Embryonic facial prominence (tissue), 1 donor: ENCODE results near the gene COL4A2.

Experiments
- DNase-seq: peaks from one replicate; pipeline ENCODE4 v3.0.0-alpha.2; 2016; ENCODE audit errors: extremely low spot score

Gene COL4A2

DNA sequence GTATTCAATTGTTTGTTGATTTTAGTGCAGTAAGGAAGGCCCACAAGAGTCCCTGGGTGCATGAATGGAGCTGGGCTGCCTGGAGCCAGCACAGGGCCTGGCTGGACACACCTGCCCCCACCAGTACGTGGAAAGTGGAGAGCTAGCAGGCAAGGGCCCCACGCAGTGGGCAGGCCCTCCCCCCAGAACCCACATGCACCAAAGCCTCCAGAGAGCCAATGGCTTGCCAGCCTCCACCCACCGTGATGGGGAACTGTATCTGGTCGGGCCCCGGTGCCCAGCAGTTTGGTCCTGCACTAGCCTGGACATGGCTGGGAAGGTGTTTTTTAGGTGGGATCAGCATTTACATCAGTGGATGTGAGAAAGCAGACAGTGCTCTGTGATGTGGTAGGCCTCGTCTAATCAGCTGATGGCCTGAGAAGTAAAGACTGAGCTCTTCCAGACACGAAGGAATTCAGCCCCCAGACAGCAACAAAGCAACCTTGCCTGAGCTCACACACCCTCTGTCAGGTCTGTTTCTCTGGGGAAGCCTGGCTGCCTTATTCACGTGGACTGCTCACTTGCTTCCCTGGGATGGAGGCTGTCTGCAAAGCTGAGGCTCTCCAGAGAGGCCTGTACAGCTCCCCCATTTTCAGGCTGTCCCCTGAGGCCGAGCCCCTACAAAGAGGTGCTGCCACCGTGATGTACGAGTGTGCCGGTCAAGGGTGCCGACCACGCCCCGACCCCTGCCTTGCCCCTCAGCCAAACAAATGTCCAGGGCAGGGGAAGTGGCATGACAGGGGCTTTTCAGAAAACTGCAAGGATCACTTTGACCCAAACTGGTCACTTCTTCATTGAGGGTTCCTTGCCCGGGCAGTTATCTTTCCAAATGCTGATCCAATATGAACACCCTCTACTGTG lies 226.9 kb downstream of the COL4A2 start:
- DNase-seq, result no peak

DNA sequence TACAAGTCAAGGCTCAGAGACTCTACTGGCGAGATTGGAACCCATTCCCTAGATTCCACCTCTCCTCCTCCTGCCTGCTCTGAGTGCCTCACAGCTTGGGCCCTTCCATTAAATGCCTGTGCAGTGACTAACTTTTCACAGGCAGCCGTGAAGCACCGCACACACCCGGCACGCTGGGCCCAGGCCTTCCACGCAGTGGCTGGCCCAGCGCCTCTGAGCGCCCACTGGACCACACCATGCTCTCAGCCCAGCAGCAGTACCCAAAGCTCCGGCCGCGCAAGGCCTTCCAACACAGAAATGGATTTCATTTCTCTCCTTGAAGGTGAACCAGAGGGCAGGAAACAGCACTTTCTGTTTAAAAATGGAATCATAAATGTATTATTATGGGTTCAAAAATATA lies 228.4 kb downstream of the COL4A2 start:
- no peak for DNase-seq

DNA sequence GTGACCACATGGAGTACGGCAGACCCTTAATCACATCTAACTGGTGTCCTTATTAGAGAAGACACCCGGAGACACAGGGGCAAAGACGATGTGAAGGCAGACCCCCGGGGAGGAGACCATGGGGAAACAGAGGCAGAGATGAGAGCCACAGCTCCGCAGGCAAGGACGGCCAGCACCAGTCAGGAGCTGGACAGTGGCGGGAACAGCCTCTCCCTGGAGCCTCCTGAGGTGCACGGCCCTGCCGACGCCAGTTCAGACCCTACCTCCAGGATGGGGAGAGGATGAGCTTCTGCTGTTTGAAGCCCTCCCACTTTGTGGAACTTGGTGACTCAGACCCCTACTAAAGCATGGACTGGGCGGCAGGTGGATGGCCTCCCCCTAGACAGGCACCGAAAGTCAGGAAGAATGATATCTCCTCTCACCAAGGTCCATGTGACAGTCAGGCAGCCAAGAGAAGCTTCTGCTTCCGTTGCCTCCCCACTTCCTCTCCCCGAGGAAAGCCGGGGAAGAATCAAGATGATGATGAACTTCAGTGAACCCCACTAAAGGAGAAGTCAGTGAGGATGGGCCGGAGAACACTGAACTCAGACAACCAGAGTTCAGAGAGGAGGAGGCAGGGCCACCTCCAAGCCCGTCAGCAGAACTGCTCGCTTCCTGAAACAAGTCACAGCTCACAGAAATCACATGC lies 229.1 kb downstream of the COL4A2 start:
- DNase-seq, result no peak

DNA sequence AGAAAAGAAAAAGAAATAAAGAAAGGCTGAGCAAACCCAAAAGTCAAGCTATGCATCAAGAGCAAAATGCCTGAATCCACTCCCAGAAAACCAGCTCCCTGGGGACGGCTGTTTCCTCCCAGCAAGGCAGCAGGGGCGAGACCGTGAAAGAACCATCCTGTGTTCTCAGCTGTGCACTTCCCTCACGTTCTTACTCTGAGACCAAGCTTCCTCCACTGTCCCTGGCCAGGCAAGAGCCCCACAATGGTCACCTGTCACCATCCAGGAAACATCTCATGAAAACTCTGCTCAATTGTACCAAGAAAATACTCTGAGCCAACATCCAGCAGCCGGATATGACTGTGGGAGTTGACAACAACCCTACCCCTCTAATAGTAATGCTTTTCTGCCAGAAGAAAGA lies 231.5 kb downstream of the COL4A2 start:
- no peak for DNase-seq

DNA sequence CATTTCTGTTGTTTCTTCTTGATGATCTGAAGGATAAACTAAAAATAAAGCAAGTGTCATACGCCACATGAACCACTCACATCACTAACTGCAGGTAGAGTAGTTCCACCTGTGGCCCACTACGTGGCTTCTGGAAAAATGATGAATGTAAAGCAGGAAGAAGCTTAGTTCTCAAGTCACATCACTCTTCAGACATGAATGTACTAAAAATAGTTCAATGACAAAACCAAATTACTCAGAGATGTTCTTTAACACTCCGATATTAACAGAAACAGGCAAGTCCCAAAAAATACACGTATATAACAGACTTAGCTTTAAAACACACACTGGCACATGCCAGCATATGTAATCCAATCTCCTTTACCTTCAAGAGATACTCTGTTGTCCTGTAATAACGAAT lies 232.8 kb downstream of the COL4A2 start:
- no peak for DNase-seq

DNA sequence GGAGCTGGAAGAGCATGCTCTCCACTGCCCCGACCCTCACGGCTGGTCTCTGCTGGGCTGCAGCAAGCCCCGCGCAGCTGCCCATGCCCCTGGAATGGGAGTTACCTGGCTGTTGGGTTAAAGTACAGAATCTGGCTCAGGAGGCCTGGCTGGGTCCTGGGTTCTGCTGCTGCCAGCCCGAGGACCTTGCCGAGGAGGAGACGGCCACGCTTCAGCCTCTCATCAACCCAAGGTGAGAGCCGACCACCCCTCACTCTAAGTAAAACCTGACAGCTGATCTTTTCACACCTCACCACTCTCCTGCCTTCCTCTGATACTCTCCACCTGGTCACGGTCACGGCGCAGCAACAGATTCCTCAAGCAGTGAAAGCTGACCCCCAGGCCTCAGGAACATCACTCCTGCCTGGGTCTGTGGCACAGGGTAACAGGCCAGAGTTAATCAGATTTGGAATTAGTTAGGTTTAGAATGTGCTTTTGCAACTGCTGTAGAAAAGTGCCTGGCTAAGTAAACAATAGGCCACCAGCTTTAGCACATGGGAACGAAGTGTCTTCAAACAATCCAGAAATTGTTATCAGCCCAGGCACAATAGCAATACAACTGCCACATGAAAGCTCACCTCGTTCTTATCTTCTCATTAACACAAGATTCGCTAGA lies 233.9 kb downstream of the COL4A2 start:
- no peak for DNase-seq

DNA sequence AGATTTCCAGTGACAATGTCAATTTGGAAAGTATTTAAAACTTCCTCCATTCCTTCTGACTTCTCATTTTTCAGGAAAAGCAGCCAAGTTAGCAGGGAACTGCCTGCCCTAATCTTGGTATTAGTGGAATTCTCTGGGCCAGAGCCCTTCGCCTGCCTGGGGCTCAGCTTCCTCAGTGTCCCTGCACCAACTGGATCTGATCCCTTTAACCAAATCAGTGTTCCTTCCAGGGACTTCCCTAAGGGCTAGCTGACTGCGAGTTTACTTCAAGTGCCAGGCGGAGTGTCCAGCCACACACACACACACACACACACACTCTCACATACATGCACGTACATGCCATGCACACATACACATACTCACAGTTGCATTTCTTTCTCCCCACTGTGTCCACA lies 234.4 kb downstream of the COL4A2 start:
- no peak for DNase-seq

DNA sequence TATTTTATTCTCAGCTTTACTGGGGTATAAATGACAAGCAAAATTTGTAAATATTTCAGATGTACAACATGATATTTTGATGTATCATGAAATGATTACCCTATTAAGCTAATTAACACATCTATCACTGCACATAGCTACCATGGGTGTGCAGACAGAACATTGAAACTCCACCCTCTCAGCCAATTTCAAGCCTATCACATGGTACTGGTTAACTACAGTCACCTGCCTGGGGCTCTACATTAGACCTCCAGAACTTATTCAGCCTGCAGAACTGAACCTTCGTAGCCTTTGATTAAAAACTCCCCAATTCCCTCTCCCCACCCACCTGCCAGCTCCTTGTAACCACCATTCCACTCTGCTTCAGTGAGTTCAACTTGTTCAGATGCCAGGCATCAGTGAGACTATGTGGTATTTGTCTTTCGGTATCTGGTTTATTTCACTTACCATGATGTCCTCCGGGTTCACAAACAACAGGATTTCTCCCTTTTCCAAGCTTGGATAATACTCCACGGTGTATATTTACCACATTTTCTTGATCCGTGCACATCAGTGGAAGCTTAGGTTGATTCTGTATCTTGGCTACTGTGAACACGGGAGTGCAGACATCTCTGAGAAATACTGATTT lies 235.2 kb downstream of the COL4A2 start:
- no peak for DNase-seq

DNA sequence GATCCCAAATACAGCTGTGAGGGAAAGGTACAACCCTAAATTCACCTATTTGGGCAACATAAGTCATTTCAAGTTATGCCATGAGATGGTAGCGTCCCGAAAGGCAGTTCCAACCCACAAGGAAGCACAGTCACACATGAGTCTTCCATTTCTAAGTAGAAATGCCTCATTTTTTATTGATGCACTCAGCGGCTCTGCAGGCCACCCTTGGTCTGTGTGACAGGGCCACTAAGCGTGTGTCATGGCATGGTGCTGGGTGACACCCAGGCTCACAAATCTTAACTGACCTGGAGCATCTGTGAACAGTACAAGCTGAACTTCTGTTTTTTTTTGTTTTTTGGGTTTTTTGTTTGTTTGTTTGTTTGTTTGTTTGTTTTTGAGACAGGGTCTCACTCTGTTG lies 239.3 kb downstream of the COL4A2 start:
- DNase-seq, result no peak

DNA sequence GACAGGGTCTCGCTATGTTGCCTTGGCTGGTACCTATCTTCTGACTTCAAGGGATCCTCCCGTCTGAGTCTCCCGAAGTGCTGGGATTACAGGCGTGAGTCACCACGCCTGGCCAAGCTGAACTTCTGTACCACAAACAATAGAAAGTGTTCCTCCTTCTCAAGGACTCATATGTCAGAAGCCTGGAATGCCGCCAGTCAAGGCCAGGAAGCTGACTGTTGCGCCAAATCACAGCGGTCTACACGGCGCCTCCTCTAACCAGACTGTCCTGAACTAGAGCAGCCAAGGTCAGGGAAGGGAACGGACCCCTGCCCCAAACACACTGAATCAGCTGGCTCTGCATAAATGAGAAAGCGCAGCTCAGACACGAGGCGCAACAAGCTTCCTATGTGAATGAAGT lies 239.8 kb downstream of the COL4A2 start:
- DNase-seq, result no peak

DNA sequence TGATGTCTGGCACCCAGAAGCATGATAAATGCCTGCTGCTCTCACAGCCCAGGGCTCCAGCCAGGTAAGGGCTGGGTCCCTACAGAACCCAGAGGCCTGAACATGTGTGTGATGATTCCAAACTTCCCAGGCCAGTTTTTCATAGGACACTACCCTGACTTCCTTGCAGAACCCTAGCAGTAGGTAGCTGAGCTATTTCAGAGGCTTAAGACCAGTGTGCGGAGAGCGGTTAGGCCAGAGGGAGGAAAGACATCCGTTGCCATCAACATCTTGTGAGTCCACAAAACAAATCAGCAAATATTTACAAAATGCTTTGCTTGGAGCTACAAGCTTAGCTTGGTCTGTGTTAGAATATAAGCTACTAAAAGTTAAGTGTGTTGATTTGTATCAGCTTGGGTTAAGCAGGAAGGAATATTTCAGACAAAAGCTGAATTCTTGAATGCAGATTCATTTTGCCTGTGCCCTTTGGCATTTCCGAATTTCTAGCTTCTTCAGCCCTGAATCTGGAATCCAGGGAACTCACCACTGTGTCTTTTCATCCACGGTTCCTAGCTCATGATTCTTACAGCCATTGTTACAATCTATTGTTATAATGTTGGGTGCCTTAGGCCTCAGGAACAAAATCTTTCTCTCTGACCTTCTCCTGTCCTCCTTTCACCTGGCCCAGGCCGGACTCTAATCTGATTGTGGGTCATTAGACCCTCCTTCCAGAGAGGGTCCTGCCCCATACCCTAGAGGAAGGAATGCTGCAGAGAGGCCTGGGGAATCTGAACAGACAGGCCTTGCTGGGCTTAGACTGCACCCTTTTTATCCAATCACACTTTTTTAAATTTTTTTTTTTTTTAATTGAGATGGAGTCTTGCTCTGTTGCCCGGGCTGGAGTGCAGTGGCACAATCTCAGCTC lies 242.1 kb downstream of the COL4A2 start:
- no peak for DNase-seq

DNA sequence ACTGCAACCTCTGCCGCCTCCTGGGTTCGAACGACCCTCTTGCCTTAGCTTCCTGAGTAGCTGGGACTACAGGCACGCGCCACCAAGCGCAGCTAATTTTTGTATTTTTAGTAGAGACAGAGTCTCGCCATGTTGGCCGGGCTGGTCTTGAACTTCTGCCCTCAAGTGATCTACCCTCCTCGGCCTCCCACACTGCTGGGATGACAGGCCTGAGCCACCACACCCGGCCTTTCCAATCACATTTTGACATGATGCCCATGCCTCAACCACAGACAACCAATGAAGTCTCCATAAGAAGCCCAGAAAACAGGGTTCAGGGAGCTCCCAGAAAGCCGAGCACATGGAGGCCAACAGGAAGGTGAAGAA lies 242.7 kb downstream of the COL4A2 start:
- DNase-seq, result no peak

DNA sequence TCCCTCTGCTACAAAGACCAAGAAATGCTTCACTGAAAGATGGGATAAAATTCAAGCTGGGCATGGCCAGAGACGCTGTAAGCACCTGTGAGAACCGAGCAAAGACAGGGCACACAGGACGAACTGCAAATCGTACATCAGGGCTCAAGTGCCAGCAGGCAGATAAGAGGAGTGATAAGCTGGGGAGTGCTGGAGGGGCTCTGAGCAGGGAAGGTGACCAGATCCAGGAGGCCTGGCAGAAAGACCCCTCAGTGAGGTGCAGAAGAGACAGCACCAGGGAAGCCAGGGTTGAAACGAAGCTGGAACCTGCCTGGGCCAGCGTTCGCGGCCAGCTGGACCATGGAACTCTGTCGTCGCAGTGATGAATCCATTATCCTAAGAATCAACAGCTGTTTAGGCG lies 244.2 kb downstream of the COL4A2 start:
- no peak for DNase-seq

DNA sequence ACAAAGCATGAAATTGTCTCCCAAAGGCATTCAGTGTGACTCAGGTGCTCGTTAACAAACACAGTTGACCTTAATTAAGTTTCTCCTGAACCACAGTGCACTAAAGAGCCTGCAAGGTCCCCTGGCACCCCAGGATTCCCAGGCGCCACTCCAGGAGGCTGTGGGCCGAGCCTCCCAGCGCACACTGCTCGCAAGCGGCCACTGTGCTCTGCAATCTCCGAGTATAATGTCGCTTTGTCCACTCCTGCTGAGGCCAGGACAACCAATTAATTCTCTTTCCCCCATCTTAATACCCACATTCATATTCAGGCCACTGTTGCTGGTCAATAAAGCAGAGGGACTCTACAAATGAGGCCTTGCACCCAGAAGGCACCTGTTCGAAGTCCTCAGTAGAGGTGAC lies 245.7 kb downstream of the COL4A2 start:
- DNase-seq, result no peak

DNA sequence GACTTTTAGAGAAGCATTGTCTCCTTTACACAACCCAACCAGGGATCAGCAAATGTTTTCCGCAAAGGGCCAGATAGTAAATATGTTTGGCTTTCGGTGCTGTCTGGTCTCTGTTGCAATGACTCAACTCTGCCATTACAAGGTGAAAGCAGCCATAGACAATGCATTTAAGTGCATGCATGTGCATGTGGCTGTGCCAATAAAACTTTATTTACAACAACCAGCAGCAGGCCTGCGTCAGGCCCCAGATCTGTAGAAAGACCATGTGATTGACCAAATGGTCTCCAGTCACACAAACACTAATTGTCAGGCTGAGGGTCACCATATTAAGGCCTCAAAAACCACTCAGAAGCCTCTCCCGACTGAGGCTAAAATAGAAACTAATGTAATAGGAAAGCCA lies 246.3 kb downstream of the COL4A2 start:
- no peak for DNase-seq

DNA sequence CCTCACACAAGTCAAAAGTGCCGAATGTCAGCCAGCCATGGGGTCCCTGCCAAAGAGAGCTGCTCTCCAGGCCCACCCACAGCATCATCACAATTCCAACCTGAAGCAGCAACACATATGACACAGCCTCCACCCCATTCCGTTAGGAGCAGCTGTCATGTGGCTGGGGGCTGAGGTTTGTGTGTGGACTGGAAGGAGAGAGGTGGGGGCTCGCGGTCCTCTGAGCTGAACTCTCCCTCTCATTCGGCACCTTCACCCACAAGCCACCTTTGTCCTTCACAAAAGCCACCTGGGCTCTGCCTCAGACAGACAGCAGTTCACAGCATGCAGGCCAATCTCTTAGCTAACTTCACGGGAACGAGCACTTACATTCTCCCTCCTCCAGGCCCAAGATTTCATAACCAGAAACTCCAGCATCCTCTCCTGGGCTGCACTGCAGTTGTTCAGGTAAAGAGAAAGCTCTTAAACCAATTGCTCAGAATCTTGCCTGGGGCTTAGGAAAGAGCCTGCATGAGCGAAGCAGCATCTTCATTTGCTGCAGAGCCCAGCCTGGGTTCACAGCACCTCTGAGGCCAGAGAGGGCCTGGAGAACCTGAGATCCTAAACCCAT lies 247.2 kb downstream of the COL4A2 start:
- DNase-seq, result no peak

DNA sequence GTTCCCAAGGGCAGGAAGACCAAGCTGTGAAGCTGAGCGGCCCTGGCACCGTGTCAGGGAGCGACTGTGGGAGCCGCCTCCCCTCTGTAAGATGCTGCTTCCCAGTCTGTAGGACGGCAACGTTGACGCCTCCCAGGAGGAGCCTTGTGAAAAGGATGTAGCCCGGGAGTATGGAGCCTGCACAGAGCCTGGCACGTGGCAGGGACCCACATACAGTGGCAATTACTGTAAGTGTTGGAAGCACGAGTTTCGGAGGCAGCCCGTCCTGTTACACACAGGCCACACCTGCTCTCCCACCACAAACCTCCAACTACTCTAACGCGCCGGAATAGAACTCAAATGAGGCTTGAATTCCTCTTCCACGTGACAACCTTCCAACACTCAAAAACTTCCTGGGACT lies 247.9 kb downstream of the COL4A2 start:
- DNase-seq, result no peak

DNA sequence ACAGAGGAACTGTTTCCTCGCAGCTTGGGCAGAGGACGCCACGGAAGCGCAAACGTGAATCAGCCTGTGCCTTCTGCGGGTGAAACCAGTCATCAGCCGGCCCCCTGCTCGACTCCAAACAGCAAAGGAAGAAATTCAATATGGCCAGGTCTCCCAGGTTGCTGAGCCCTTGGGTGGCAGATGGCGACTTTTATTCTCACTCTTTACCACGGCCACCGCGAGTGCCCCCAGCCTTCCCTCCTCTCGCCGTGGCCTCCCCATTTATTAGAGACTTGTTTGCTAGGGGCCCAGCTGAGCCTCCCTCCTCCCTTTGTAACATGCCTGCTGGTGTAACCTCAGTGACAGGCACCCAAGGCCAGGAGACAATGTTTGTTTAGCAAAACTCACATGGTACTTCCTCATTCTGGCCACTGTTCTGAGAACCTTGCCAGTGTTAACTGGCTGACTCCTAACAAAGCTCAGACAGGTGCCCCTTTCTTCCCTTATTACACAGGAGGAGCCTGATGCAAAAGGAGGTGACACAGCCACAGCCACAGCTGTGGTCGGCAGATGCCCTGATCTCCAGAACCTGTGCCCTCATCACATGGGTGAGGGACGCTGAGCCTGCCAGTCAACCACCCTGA lies 248.6 kb downstream of the COL4A2 start:
- DNase-seq, result no peak

DNA sequence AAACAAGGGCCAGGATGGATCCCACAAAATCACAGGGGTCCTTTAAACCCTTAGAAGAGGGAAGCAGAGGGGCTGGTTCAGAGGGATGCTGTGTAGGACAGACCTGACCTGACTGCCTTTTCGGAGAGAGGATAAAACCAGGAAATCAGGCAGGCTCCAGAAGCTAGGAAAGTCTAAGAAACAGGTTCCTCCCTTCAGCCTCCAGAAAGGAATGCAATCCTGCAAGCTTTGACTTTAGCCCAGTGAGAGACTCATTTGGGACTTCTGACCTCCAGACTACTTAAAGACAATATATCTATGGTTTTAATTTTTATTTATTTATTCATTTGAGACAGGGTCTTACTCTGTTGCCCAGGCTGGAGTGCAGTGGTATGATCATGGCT lies 249.1 kb downstream of the COL4A2 start:
- DNase-seq, result no peak

DNA sequence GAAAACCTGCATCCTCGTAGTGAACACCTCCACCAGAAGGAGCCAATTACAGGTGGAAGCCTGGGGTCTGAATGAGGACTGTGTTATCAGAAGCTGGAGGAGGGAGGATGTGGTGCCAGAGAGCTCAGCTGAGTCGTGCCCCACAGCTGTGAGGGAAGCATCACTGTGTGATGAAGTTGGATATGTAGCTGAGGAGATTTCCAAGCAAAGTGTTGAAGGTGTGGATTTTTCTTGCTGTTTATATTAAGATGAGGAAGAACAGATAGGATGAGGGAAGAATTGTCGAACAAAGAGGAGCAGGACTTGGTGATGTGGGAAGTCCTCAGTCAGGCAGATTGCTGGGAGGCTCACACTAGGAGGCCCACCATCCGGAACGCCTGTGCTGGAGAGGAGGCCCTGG lies 250.0 kb downstream of the COL4A2 start:
- DNase-seq, result no peak
